Endothelial cell (in vitro differentiated cells): ENCODE results near the gene ZNF837. TPM values are rescaled to one million over a fixed set of nuclear protein-coding genes. Genes with fewer than 3 reads are reported as not detected.

ENCODE experiments used
- DNase-seq: peaks from one replicate; pipeline ENCODE4 v3.0.0; 2021; ENCODE audit warnings: low spot score
- H3K27ac Mint-ChIP-seq: one replicate; pipeline ENCODE4 v1.8.0; 2021; ENCODE audit warnings: mixed read lengths, inconsistent platforms; ENCODE audit not compliant: unreplicated experiment
- H3K27me3 Mint-ChIP-seq: one replicate; pipeline ENCODE4 v1.8.0; 2021; ENCODE audit warnings: mild to moderate bottlenecking, moderate library complexity, mixed read lengths, inconsistent platforms; ENCODE audit not compliant: unreplicated experiment
- H3K36me3 Mint-ChIP-seq: one replicate; pipeline ENCODE4 v1.8.0; 2021; ENCODE audit warnings: mild to moderate bottlenecking, low read depth, mixed read lengths, inconsistent platforms; ENCODE audit not compliant: unreplicated experiment
- H3K4me1 Mint-ChIP-seq: one replicate; pipeline ENCODE4 v1.8.0; 2021; ENCODE audit warnings: mild to moderate bottlenecking, mixed read lengths, inconsistent platforms; ENCODE audit not compliant: unreplicated experiment
- H3K4me3 Mint-ChIP-seq: one replicate; pipeline ENCODE4 v1.8.0; 2021; ENCODE audit warnings: mild to moderate bottlenecking, mixed read lengths, inconsistent platforms; ENCODE audit not compliant: unreplicated experiment
- H3K9me3 Mint-ChIP-seq: one replicate; pipeline ENCODE4 v1.8.0; 2021; ENCODE audit warnings: mixed read lengths, inconsistent platforms; ENCODE audit not compliant: unreplicated experiment
- total RNA-seq: library from RNA; stranded (reverse); fragmentation: NEBNext Ultra II Directional; extraction: Animal tissue kit (Norgen Biotek cat#: 25700); gene quantifications from one replicate; pipeline ENCODE4 v1.2.1, GENCODE V29; 2021; ENCODE audit not compliant: unreplicated experiment
- TF ChIP-seq, protein P1 (sequence below): fragments of 200-600 bp; sonication (generic); IDR thresholded peaks from one replicate; pipeline ENCODE4 v1.5.0; 2021; ENCODE audit warnings: antibody characterized with exemption; ENCODE audit not compliant: unreplicated experiment

The ZNF837 gene
- total RNA-seq, 1 donor from 2014 or later: 4.5 TPM

DNA sequence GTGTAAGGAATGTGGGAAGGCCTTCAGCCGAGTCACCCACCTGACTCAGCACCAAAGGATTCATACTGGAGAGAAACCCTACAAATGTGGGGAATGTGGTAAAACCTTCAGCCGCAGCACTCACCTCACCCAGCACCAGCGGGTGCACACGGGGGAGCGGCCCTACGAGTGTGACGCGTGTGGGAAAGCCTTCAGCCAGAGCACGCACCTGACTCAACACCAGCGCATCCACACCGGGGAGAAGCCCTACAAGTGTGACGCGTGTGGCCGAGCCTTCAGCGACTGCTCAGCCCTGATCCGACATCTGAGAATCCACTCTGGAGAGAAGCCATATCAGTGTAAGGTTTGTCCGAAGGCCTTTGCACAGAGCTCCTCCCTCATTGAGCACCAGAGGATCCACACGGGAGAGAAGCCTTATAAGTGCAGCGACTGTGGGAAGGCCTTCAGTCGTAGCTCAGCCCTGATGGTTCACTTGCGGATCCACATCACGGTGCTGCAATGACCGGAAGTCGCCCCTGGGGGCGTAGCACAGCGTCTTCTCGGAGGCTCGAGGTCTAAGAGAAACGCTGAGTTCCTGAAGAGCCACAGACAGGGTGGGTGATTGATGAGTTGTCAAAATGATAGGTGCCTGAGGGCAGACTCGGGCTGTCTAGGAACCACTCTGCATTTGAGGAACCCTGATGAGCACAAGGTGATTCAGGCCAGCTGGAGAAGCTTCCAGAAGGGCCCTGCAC lies 41.8 kb downstream of the ZNF837 start:
- DNase-seq: peak; percentile 63
- no peak overlapping the region for H3K4me3 Mint-ChIP-seq
- TF ChIP-seq, protein P1, sequence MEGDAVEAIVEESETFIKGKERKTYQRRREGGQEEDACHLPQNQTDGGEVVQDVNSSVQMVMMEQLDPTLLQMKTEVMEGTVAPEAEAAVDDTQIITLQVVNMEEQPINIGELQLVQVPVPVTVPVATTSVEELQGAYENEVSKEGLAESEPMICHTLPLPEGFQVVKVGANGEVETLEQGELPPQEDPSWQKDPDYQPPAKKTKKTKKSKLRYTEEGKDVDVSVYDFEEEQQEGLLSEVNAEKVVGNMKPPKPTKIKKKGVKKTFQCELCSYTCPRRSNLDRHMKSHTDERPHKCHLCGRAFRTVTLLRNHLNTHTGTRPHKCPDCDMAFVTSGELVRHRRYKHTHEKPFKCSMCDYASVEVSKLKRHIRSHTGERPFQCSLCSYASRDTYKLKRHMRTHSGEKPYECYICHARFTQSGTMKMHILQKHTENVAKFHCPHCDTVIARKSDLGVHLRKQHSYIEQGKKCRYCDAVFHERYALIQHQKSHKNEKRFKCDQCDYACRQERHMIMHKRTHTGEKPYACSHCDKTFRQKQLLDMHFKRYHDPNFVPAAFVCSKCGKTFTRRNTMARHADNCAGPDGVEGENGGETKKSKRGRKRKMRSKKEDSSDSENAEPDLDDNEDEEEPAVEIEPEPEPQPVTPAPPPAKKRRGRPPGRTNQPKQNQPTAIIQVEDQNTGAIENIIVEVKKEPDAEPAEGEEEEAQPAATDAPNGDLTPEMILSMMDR: peak; percentile 60
- H3K36me3 Mint-ChIP-seq: peaks cover 42% of the 10 kb centered on the region
- peaks cover 34% of the 10 kb centered on the region for H3K4me1 Mint-ChIP-seq
- no peaks in the 10 kb centered on the region for H3K9me3 Mint-ChIP-seq
- H3K27ac Mint-ChIP-seq: peak overlapping the region; percentile 68
- peaks cover 3% of the 10 kb centered on the region for H3K27me3 Mint-ChIP-seq

DNA sequence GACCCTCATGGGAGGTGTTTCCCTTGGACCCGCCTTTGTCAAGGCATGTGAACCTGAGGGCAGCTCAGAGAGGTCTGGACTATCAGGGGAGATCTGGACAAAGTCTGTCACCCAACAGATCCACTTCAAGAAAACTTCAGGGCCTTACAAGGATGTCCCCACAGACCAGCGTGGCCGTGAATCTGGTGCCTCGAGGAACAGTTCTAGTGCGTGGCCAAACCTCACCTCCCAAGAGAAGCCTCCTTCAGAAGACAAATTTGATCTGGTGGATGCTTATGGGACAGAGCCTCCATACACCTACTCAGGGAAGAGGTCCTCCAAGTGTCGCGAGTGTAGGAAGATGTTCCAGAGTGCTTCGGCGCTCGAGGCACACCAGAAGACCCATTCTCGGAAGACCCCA lies 42.5 kb downstream of the ZNF837 start:
- H3K9me3 Mint-ChIP-seq: no peaks in the 10 kb centered on the region
- TF ChIP-seq, protein P1: no peak
- H3K27ac Mint-ChIP-seq: no peak overlapping the region
- peak overlapping the region; percentile 78 for H3K4me3 Mint-ChIP-seq
- DNase-seq: no peak
- H3K4me1 Mint-ChIP-seq: peaks cover 34% of the 10 kb centered on the region
- peaks cover 42% of the 10 kb centered on the region for H3K36me3 Mint-ChIP-seq
- H3K27me3 Mint-ChIP-seq: peaks cover 3% of the 10 kb centered on the region

DNA sequence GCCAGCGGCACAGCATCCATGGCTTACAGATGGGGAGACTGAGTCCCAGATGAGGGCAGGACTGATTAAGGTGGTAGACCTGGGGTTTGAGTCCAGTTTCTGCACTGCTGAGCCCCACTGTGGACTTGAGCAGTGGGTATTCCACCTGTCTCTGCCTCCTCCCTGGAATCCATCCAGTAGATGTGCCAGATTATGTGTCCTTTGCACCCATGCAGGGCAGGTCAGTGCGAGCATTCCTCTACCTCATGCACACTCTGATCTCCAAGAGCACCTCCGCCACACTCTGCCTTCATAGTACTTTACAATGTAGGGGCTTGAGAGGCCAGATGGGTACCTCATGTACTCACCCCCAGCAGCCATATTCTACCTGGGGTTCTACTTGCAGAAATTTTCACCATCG lies 44.0 kb downstream of the ZNF837 start:
- H3K4me3 Mint-ChIP-seq: no peak overlapping the region
- H3K36me3 Mint-ChIP-seq: peaks cover 37% of the 10 kb centered on the region
- peaks cover 3% of the 10 kb centered on the region for H3K27me3 Mint-ChIP-seq
- no peak overlapping the region for H3K27ac Mint-ChIP-seq
- TF ChIP-seq, protein P1: no peak
- H3K4me1 Mint-ChIP-seq: peaks cover 34% of the 10 kb centered on the region
- no peak for DNase-seq
- no peaks in the 10 kb centered on the region for H3K9me3 Mint-ChIP-seq

DNA sequence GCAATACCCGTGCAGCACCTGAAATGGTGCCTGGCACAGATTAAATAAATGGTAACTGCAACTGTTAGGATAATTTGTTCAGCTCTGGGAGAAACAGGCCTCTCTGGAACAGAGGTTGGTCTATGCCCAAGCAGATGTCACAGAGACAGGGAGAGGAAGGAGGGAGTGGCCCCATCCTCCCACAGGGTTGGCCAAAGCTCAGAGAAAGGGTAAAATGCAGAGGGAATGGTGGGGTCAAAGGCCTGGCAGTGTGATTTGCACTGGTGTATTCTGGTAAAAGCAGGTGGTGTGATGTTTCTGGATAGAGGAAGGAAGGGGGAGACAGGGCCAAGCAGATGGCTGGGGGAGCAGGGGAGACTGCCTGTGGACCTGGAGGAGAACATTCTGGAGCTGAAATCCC lies 44.6 kb downstream of the ZNF837 start:
- no peak overlapping the region for H3K27ac Mint-ChIP-seq

DNA sequence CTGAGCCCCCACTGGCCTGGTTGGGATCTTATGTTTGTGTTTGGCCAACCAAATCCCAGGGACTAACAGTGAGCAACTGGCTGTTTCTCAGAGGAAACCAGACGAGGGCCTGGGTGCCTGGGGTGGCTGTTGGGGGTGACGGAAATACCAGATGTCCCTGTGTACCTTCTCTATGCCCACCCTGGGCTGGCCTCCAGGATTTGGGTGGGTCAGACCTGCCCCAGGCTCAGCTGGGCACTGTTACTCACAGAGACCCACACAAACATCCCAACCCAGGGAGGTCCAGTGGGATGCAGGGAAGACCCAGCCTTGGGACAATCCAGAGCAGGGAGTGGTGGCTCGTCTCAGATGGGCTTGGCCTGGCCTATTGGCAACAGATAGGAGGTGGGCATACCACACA lies 45.2 kb downstream of the ZNF837 start:
- no peak overlapping the region for H3K27ac Mint-ChIP-seq
- no peak overlapping the region for H3K4me3 Mint-ChIP-seq
- peaks cover 3% of the 10 kb centered on the region for H3K27me3 Mint-ChIP-seq
- no peak for DNase-seq
- H3K4me1 Mint-ChIP-seq: peaks cover 26% of the 10 kb centered on the region
- TF ChIP-seq, protein P1: no peak
- no peaks in the 10 kb centered on the region for H3K9me3 Mint-ChIP-seq
- H3K36me3 Mint-ChIP-seq: peaks cover 35% of the 10 kb centered on the region

More for the DNA sequence above, 44.6 kb downstream of the ZNF837 start:
- Mint-ChIP-seq H3K36me3 (peaks cover 34% of the 10 kb centered on the region), H3K9me3 (no peaks in the 10 kb centered on the region), H3K4me1 (peaks cover 32% of the 10 kb centered on the region), H3K4me3 (peak overlapping the region; percentile 67), H3K27me3 (peaks cover 3% of the 10 kb centered on the region)
- TF ChIP-seq, protein P1: no peak
- no peak for DNase-seq
